OCI-LY7 (cell line): Measurements from ENCODE around the gene RAET1E. TPM values are rescaled to one million over a fixed set of nuclear protein-coding genes. Genes with fewer than 3 reads are reported as not detected.

Experiments used
- BruUV-seq: library from RNA; stranded (reverse); fragments of 400-500 nt; replicated peaks from 2 replicates; lab custom pipeline; 2021; lab: Mats Ljungman, UMichigan
- CTCF ChIA-PET: fragments of 300-600 bp; sonication (Branson Sonifier 250); formaldehyde crosslinking; loops from one replicate; lab custom pipeline; 2022; ENCODE audit warnings: antibody characterized with exemption; ENCODE audit not compliant: unreplicated experiment; lab: Charles Lee
- POLR2A ChIA-PET: fragments of 300-600 bp; sonication (Branson Sonifier 250); formaldehyde crosslinking; loops from one replicate; lab custom pipeline; 2022; ENCODE audit warnings: antibody characterized with exemption; lab: Charles Lee
- DNase-seq: peaks from one replicate; pipeline ENCODE4 v3.0.0-alpha.2; 2015; ENCODE audit warnings: low spot score
- H2AFZ ChIP-seq: fragments of 200-600 bp; sonication (generic), shearing (Covaris generic); 2 replicates; pipeline ENCODE4 v1.6.1; 2014; ENCODE audit warnings: mild to moderate bottlenecking, antibody characterized with exemption, low read length, moderate library complexity
- H3K27ac ChIP-seq: fragments of 200-600 bp; sonication (generic); 2 replicates; pipeline ENCODE4 v1.5.1; 2014; ENCODE audit warnings: mixed run types, low read depth, mild to moderate bottlenecking, moderate library complexity, low read length, inconsistent platforms; ENCODE audit not compliant: poor library complexity, severe bottlenecking
- H3K36me3 ChIP-seq: fragments of 200-600 bp; sonication (generic); 2 replicates; pipeline ENCODE4 v1.6.1; 2014; ENCODE audit warnings: mild to moderate bottlenecking, antibody characterized with exemption, low read length, moderate library complexity, mixed read lengths; ENCODE audit not compliant: insufficient read depth
- H3K4me1 ChIP-seq: fragments of 200-600 bp; sonication (generic); 2 replicates; pipeline ENCODE4 v1.5.1; 2014; ENCODE audit warnings: mild to moderate bottlenecking, low read length; ENCODE audit not compliant: insufficient read depth, poor library complexity, severe bottlenecking
- H3K4me2 ChIP-seq: fragments of 200-600 bp; sonication (generic); 2 replicates; pipeline ENCODE4 v1.6.1; 2014; ENCODE audit warnings: mild to moderate bottlenecking, low read length
- H3K4me3 ChIP-seq: fragments of 200-600 bp; sonication (generic); 2 replicates; pipeline ENCODE4 v1.5.1; 2014; ENCODE audit warnings: mild to moderate bottlenecking, low read depth, low read length; ENCODE audit not compliant: poor library complexity, severe bottlenecking
- H3K79me2 ChIP-seq: fragments of 200-600 bp; sonication (generic); 2 replicates; pipeline ENCODE4 v1.6.1; 2016; ENCODE audit warnings: low read depth, mild to moderate bottlenecking, low read length, moderate library complexity, mixed read lengths; ENCODE audit not compliant: insufficient read depth
- H3K9me2 ChIP-seq: fragments of 200-600 bp; sonication (generic); 2 replicates; pipeline ENCODE4 v1.6.1; 2016; ENCODE audit warnings: mild to moderate bottlenecking, low read length, mixed read lengths; ENCODE audit not compliant: insufficient read depth
- H3K9me3 ChIP-seq: fragments of 200-600 bp; sonication (generic); 2 replicates; pipeline ENCODE4 v1.6.1; 2014; ENCODE audit warnings: mild to moderate bottlenecking, mixed run types, low read length, mixed read lengths
- H4K20me1 ChIP-seq: fragments of 200-600 bp; sonication (generic); 2 replicates; pipeline ENCODE4 v1.6.1; 2014; ENCODE audit warnings: mild to moderate bottlenecking, antibody characterized with exemption, low read length, moderate library complexity, mixed read lengths; ENCODE audit not compliant: insufficient read depth
- CTCF ChIP-seq: fragments of 200-600 bp; sonication (generic); conservative IDR thresholded peaks from 2 replicates; pipeline ENCODE4 v1.5.1; 2014; ENCODE audit warnings: mild to moderate bottlenecking, antibody characterized with exemption, low read length, moderate library complexity, mixed read lengths
- EZH2phosphoT487 ChIP-seq: fragments of 200-600 bp; sonication (generic); IDR thresholded peaks from 2 replicates; pipeline ENCODE4 v1.6.1; 2018; ENCODE audit warnings: low read depth, borderline replicate concordance, mild to moderate bottlenecking, mixed run types, antibody characterized with exemption, low read length, moderate library complexity, mixed read lengths
- intact Hi-C: fragments of 100-400 bp; cut with micrococcal nuclease; formaldehyde crosslinking; loops from one replicate; pipeline ENCODE4 v1.10.0; 2022; ENCODE audit not compliant: unreplicated experiment
- total RNA-seq, 2 experiments: library from RNA; depleted of rRNA in 1 of 2; stranded (reverse); fragments of >200 nt in 1 of 2; shearing (Covaris generic) in 1 of 2; gene quantifications; 2 replicates each; pipeline ENCODE4 v1.2.3, GENCODE V29; 2014 to 2022

RAET1E gene
- total RNA-seq, 2 experiments from 2014 or later = not detected

GRCh38 chr6:149935668-149936067 lies 37.8 kb upstream of the RAET1E start:
- no peak overlapping the region for H3K27ac ChIP-seq
- no peak overlapping the region for H3K4me3 ChIP-seq
- no peak overlapping the region for H2AFZ ChIP-seq
- BruUV-seq = no TSS peak
- H3K79me2 ChIP-seq = no peaks in the 10 kb centered on the region
- H3K9me3 ChIP-seq = no peaks in the 10 kb centered on the region
- no peaks in the 10 kb centered on the region for H3K9me2 ChIP-seq
- peaks cover 5% of the 10 kb centered on the region for H3K4me1 ChIP-seq
- ChIA-PET POLR2A (no interaction called here), CTCF (interaction anchor here (0.5 to 1.0 kb wide), 3 partner anchors 26 to 307 kb away, joined by 3 to 6 read pairs (median 4); no protein-coding TSS in a partner anchor)
- TF ChIP-seq EZH2phosphoT487 (no peak), CTCF (no peak)
- H3K4me2 ChIP-seq = no peak overlapping the region
- no peaks in the 10 kb centered on the region for H3K36me3 ChIP-seq
- intact Hi-C loops = loop anchor here (2.0 to 10.0 kb wide), 3 partner anchors 69 to 459 kb away; no protein-coding TSS in a partner anchor
- no peak for DNase-seq
- no peaks in the 10 kb centered on the region for H4K20me1 ChIP-seq

- H3K4me2 ChIP-seq = no peak overlapping the region
- CTCF ChIA-PET = interaction anchor here (0.5 to 1.0 kb wide), 3 partner anchors 26 to 307 kb away, joined by 3 to 6 read pairs (median 4); no protein-coding TSS in a partner anchor
- no peak overlapping the region for H2AFZ ChIP-seq
- no peaks in the 10 kb centered on the region for H4K20me1 ChIP-seq
- POLR2A ChIA-PET = interaction anchor here (0.6 kb wide), 1 partner anchor 131 kb away, joined by 4 read pairs; no protein-coding TSS in a partner anchor
- H3K36me3 ChIP-seq = no peaks in the 10 kb centered on the region
- H3K9me2 ChIP-seq = no peaks in the 10 kb centered on the region
- no peak overlapping the region for H3K27ac ChIP-seq
- intact Hi-C loops = loop anchor here (2.0 to 10.0 kb wide), 3 partner anchors 70 to 460 kb away; no protein-coding TSS in a partner anchor
- H3K9me3 ChIP-seq = no peaks in the 10 kb centered on the region
- no peak for TF ChIP-seq EZH2phosphoT487
- TF ChIP-seq CTCF = no peak
- DNase-seq = no peak
- H3K4me1 ChIP-seq = peaks cover 5% of the 10 kb centered on the region
- BruUV-seq = no TSS peak
- H3K4me3 ChIP-seq = no peak overlapping the region
- no peaks in the 10 kb centered on the region for H3K79me2 ChIP-seq
These were observed 37.3 kb upstream of the RAET1E start for GRCh38 chr6:149935246-149935645.
